Left kidney (tissue), 2 donors: ENCODE results near the gene TRIM45. TPM values are rescaled to one million over a fixed set of nuclear protein-coding genes. Genes with fewer than 3 reads are reported as not detected.
"Not testable (repeated sequence)": the region's sequence is repeated elsewhere in the genome, so short reads cannot be mapped to it uniquely, and the experiment has no call there.

ENCODE experiments used
- DNase-seq: peaks from one replicate; pipeline ENCODE4 v3.0.0-alpha.2; 2013
- polyA plus RNA-seq: library from polyadenylated mRNA; unstranded; fragments of 120-200 nt; gene quantifications from one replicate; pipeline ENCODE4 v1.2.1, GENCODE V29; 2013; ENCODE audit not compliant: insufficient read length

The TRIM45 gene
- polyA plus RNA-seq, 1 donor: 29.5 TPM

DNA sequence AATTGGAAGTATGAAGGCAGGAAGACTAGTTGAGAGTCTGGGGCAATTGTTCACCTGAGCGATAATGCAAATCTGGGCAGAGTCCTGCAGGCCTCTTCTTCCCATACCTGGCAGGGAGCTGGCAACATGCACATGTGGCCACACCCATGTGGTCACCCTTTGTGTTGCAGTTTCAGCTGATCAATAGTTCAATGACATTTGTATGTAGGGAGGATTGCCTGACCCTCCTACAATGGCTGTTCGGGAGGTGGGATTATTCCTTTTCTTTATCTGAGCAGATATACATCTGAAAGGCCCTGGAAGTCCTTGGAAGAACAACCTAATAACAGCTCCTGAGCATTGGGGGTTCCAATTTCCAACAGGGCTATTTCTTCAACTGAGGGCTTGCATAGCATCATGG, 15.2 kb upstream of the TRIM45 start:
- no peak for DNase-seq

- DNase-seq: no peak
Observed at GRCh38 chr1:117135329-117135728, 13.8 kb upstream of the TRIM45 start.

- no peak for DNase-seq
Observed at GRCh38 chr1:117130526-117130925, 9.0 kb upstream of the TRIM45 start.

GRCh38 chr1:117128323-117129079, 7.0 kb upstream of the TRIM45 start:
- peak; percentile 55 for DNase-seq

- no peak for DNase-seq
Observed at GRCh38 chr1:117127795-117128194, 6.2 kb upstream of the TRIM45 start.

DNA sequence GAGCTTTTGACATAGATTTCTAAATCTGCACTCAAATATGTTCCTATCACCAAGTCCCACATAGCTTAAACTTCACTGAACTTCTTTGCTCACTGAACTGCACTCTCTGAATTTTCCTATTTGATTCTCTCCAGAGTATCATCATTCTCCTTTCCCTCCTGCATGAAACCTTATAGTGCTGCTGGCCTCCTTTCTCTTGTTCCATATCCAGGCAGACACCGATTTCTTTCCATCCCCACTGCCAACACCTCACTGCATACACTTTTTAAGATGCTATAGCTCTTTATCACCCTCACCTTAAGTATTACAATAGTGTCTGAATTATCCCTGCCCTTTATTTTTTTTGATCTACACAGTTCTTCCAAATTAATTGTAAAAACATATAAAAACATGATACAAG, 3.1 kb upstream of the TRIM45 start:
- no peak for DNase-seq

- DNase-seq: no peak
Observed at GRCh38 chr1:117123274-117123673, 1.7 kb upstream of the TRIM45 start.

DNA sequence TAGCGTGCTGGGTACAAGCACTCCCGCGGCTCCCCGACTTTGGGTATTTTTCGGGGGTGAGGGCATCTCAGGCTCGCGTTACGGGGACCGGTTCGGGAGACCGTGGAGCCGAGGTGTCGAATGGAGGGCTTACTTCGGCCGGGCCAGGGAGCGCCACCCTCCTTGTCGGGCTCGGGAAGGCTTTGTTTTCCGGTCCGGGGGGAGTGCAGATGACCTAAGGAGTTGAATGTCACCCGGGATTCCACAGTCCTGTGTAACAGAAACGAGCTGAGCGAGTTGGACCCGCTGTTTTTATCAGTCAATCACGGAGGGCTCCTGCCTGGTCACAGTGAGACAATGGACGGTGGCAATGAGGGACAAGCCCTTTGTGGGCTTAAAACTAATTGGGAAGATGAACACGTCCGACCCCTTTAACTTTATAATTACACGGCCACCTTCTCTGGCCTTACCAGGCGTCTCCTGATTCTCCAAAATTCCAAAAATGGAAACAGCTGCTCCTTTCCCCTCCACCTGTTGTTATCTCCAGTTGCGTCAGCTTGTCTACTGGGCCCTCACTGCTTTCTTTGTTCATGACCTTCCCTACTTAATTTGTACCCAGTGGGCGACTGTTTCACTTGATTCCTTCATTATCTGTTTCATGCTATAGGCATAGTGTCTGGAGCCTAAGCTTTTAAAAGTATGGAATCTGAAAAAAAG, 929 bp upstream of the TRIM45 start:
- no peak for DNase-seq

DNA sequence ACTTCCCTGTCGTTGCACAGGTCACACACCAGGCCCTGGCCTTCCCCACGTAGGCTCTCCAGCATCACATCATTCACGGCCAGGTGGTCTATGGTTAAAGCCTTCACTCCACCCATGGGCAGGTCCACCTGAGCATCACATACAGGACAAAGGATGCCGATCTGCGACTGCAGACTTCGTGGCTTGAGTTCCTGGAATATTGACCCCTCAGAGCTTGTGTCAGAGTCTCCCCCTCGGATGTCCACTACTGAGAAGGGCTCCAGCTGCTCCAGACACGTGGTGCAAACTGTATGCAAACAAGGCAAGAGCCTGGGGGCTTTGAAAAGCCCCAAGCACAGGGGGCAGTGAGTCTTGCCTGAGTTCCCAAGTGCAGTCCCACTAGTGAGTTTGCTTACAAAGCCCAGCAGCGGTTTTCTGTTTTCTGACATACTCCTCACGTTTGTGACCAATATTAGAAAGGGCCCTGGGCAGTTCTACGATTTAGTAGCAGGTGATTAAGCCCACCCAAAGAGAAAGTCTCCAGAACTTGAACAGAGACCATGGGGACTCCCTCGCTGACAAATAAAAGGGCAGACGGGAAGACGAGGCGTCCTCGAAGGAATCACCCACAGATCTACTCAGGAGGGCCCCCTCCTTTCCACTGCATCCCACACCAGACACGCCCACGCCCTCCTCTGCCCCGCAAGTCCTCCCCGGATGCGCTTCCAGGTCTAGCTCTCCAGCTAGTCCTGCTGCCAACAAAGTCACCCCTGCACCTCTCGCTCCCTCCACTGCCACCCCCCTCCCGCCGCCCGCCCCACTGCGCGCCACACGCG, 568 bp downstream of the TRIM45 start:
- DNase-seq: peak; percentile 42

- not testable (repeated sequence) for DNase-seq
Observed at GRCh38 chr1:117119144-117119543, 2.4 kb downstream of the TRIM45 start.

- DNase-seq: no peak
Observed at GRCh38 chr1:117118137-117118536, 3.4 kb downstream of the TRIM45 start.

- no peak for DNase-seq
Observed at GRCh38 chr1:117117697-117118096, 3.9 kb downstream of the TRIM45 start.

- no peak for DNase-seq
Observed at GRCh38 chr1:117116784-117117130, 4.8 kb downstream of the TRIM45 start.

DNA sequence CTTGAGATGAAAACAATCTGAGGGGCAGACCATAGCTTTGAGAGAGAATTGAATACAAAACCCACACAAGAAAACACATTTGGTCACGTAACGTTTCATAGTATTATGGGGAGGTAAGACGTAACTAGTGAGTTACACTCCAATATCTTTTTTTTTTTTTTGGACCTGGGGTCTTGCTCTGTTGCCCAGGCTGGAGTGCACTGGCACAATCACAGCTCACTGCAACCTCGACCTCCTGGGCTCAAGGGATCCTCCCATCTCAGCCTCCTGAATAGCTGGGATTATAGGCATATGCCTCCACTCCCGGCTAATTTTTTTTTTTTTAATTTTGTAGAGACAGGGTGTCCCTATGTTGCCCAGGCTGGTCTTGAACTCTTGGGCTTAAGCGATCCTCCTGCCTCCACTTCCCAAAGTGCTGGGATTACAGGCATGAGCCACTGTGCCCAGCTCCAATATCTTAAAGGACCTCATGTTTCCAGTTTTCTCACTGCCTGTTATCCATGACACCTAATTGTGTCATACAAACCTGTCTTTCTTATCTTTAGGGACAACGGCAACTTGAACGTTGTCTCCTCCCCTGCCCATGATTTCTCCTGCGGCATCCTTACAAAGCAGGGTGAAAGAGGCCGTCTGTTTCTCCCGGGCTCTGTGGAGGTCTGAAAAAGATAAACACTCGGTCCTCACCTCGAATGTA, 5.3 kb downstream of the TRIM45 start:
- no peak for DNase-seq

GRCh38 chr1:117114877-117115276, 6.7 kb downstream of the TRIM45 start:
- DNase-seq: no peak

- no peak for DNase-seq
Observed at GRCh38 chr1:117113199-117113598, 8.3 kb downstream of the TRIM45 start.

DNA sequence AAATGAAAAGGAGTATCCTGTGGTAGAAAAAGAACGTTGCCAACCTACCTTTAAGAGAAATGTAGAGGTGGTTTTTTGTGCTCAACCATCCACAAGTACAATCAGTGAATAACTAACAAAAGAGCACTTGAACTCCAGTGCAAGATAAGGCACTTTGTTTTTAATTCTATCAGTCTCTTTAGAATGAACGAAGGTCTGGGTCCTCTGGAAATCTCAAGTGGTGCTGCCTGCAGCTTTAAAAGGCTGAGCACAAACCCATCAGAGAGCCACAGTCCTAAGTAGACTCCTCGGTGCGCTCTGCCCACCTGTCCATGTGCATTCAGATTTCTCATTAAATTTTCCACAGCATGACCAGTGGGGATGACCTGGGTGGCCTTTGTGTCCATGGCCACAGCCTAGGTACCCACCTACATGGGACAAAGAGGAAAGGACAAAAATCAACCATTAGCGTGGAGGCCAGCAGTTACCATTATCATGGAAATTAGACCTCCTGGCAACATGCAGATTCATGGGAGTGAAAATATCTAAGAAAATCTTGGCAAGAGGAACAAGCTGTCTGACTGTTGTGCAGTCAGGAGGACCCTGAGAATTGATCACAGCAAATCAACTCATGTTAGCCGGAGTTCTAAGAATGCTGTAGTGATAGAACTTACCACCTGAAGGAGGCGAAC, 9.4 kb downstream of the TRIM45 start:
- no peak for DNase-seq

- no peak for DNase-seq
Observed at GRCh38 chr1:117110774-117111173, 10.8 kb downstream of the TRIM45 start.

GRCh38 chr1:117107364-117107763, 14.2 kb downstream of the TRIM45 start:
- DNase-seq: no peak

DNA sequence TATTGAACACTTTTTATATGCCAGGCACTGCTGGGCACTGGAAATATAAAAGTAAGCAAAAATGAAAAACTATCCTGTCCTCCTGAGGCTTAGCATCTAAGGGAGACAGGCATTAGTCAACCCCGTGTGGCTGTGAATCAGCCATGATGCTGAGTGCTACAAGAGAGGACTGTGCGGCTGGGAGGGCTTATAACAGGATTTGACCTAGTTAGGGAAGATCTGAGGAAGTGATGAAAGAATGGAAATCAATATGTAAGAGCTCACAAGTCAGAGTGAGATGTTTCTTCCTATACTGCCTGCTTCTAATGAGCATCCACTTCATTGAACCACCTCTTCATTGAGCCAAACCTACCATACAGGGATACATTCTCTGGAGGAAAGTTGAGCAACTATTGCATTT, 15.1 kb downstream of the TRIM45 start:
- no peak for DNase-seq

- no peak for DNase-seq
Observed at GRCh38 chr1:117105722-117106121, 15.8 kb downstream of the TRIM45 start.

DNA sequence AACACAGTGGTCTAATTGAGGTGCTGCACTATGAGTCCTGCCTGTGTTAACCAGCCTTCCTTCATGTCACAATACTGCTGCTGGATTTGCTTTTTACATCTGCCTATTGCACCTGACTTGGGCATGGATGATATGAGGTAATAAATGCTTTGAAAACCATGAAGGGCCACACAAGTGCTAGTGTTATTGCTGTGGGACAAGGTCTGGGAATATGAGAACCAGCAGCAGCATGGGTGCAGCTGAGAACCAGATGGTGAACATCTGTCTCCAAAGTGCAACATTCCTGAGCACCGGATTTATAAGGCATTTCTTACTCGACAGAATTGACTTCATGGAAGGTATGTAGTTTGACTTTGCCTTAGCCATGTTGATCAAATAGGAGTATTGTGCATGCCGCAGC, 16.6 kb downstream of the TRIM45 start:
- DNase-seq: no peak
